H1 (cell line): Measurements from ENCODE around the gene SCRN3. TPM values are rescaled to one million over a fixed set of nuclear protein-coding genes. Genes with fewer than 3 reads are reported as not detected.

ENCODE experiments used
- CTCF ChIA-PET: fragments of 300-600 bp; sonication (Branson Sonifier 250); formaldehyde crosslinking; loops from one replicate; lab custom pipeline; 2021; ENCODE audit not compliant: partially characterized antibody; lab: Charles Lee
- POLR2A ChIA-PET: fragments of 300-600 bp; sonication (Branson Sonifier 250); formaldehyde crosslinking; loops from one replicate; lab custom pipeline; 2021; ENCODE audit warnings: inconsistent platforms; ENCODE audit not compliant: partially characterized antibody; lab: Charles Lee
- DNase-seq, 2 experiments: peaks; one replicate each; pipeline versions ENCODE4 v3.0.0 to v3.0.0-alpha.2; 2010 to 2022; ENCODE audit warnings: low spot score in 2 of 2, low read depth in 1 of 2, mixed read lengths in 1 of 2
- FAIRE-seq: peaks from 2 replicates; lab custom pipeline; 2011; peaks lifted over from hg19 to GRCh38; lab: Jason Lieb, UNC
- H2AFZ ChIP-seq: 2 replicates; pipeline ENCODE4 v1.8.1; 2012; ENCODE audit warnings: low read length, inconsistent platforms
- H2AK5ac ChIP-seq: 2 replicates; pipeline ENCODE4 v1.6.1; 2013; ENCODE audit warnings: low read depth, low read length
- H2BK120ac ChIP-seq: replicated peaks from 2 replicates; pipeline ENCODE3; 2013; ENCODE audit warnings: low read depth, low read length, inconsistent platforms
- H2BK12ac ChIP-seq: 2 replicates; pipeline ENCODE4 v1.6.1; 2013; ENCODE audit warnings: low read depth, low read length
- H2BK15ac ChIP-seq: 2 replicates; pipeline ENCODE4 v1.6.1; 2013; ENCODE audit warnings: low read length
- H2BK20ac ChIP-seq: 2 replicates; pipeline ENCODE4 v1.6.1; 2013; ENCODE audit warnings: low read length
- H2BK5ac ChIP-seq: 2 replicates; pipeline ENCODE4 v1.6.1; 2013; ENCODE audit warnings: low read depth, low read length
- H3K14ac ChIP-seq: 2 replicates; pipeline ENCODE4 v1.6.1; 2013; ENCODE audit warnings: inconsistent platforms; ENCODE audit not compliant: insufficient read length
- H3K18ac ChIP-seq: 2 replicates; pipeline ENCODE4 v1.6.1; 2013; ENCODE audit warnings: low read length; ENCODE audit errors: extremely low read depth
- H3K23ac ChIP-seq: 2 replicates; pipeline ENCODE4 v1.6.1; 2013; ENCODE audit warnings: inconsistent platforms; ENCODE audit not compliant: insufficient read length
- H3K23me2 ChIP-seq: 2 replicates; pipeline ENCODE4 v1.6.1; 2013; ENCODE audit warnings: low read depth, low read length
- H3K27ac ChIP-seq: 2 replicates; pipeline ENCODE4 v1.6.1; 2011; ENCODE audit warnings: low read depth, low read length, inconsistent platforms
- H3K27me3 ChIP-seq, 4 experiments: replicated peaks in 1 of 4; 1 replicate in 1 of 4; 2 replicates in 3 of 4; pipeline versions ENCODE4 v1.6.1 to v1.8.1; 2011 to 2013; ENCODE audit warnings: low read length in 3 of 4, mild to moderate bottlenecking in 3 of 4, inconsistent platforms in 2 of 4, mixed read lengths in 2 of 4, moderate library complexity in 1 of 4; ENCODE audit not compliant: control insufficient read depth in 3 of 4, insufficient read depth in 3 of 4; ENCODE audit errors: extremely low read depth in 1 of 4
- H3K36me3 ChIP-seq, 4 experiments: 2 replicates each; pipeline versions ENCODE4 v1.6.1 to v1.8.1; 2011 to 2013; ENCODE audit warnings: mild to moderate bottlenecking in 4 of 4, low read length in 3 of 4, moderate library complexity in 2 of 4, control low read depth in 1 of 4, inconsistent platforms in 1 of 4; ENCODE audit not compliant: insufficient read depth in 4 of 4, control insufficient read depth in 2 of 4
- H3K4ac ChIP-seq: replicated peaks from 2 replicates; pipeline ENCODE3; 2013; ENCODE audit warnings: low read length, low read depth, mixed read lengths, inconsistent platforms; ENCODE audit not compliant: insufficient read length
- H3K4me1 ChIP-seq, 4 experiments: replicated peaks in 1 of 4; 1 replicate in 1 of 4; 2 replicates in 3 of 4; pipeline versions ENCODE4 v1.6.1 to v1.8.1; 2011 to 2013; ENCODE audit warnings: low read length in 3 of 4, inconsistent platforms in 2 of 4, mixed read lengths in 1 of 4; ENCODE audit not compliant: insufficient read depth in 4 of 4, control insufficient read depth in 3 of 4
- H3K4me2 ChIP-seq, 2 experiments: 2 replicates each; pipeline versions ENCODE4 v1.6.1 to v1.8.1; 2011 to 2013; ENCODE audit warnings: low read depth in 2 of 2, low read length in 2 of 2, control low read depth in 1 of 2, inconsistent platforms in 1 of 2, mild to moderate bottlenecking in 1 of 2; ENCODE audit not compliant: insufficient read depth in 1 of 2
- H3K4me3 ChIP-seq, 4 experiments: fragments of 200-600, 300-600 bp in 1 of 4; sonication (generic), shearing (Covaris generic), sonication (Bioruptor Twin) in 1 of 4; 2 replicates each; pipeline versions ENCODE4 v1.5.1 to v1.8.1; 2011 to 2016; ENCODE audit warnings: low read length in 4 of 4, low read depth in 3 of 4, control low read depth in 2 of 4, inconsistent platforms in 2 of 4, mild to moderate bottlenecking in 2 of 4, mixed read lengths in 1 of 4, moderate library complexity in 1 of 4; ENCODE audit not compliant: insufficient read depth in 2 of 4; ENCODE audit errors: extremely low read depth in 1 of 4
- H3K56ac ChIP-seq: replicated peaks from 2 replicates; pipeline ENCODE3; 2013; ENCODE audit warnings: low read depth, mild to moderate bottlenecking, mixed read lengths, low read length, inconsistent platforms; ENCODE audit not compliant: insufficient read length
- H3K79me1 ChIP-seq: 2 replicates; pipeline ENCODE4 v1.6.1; 2013; ENCODE audit warnings: low read depth, low read length, control low read depth
- H3K79me2 ChIP-seq, 2 experiments: 2 replicates each; pipeline versions ENCODE4 v1.6.1 to v1.8.1; 2012 to 2013; ENCODE audit warnings: low read length in 2 of 2, mild to moderate bottlenecking in 2 of 2, inconsistent platforms in 1 of 2; ENCODE audit not compliant: insufficient read depth in 2 of 2, control insufficient read depth in 1 of 2
- H3K9ac ChIP-seq, 4 experiments: replicated peaks in 1 of 4; 1 replicate in 1 of 4; 2 replicates in 3 of 4; pipeline versions ENCODE4 v1.6.1 to v1.8.1; 2011 to 2013; ENCODE audit warnings: low read depth in 3 of 4, low read length in 3 of 4, control low read depth in 2 of 4, mild to moderate bottlenecking in 2 of 4, moderate library complexity in 2 of 4, inconsistent platforms in 1 of 4; ENCODE audit errors: extremely low read depth in 1 of 4
- H3K9me3 ChIP-seq, 2 experiments: 2 replicates each; pipeline versions ENCODE4 v1.6.1 to v1.8.1; 2012 to 2013; ENCODE audit warnings: mild to moderate bottlenecking in 2 of 2, moderate library complexity in 2 of 2, control low read depth in 1 of 2, inconsistent platforms in 1 of 2, low read depth in 1 of 2, low read length in 1 of 2, mixed read lengths in 1 of 2; ENCODE audit not compliant: insufficient read depth in 2 of 2
- H4K20me1 ChIP-seq, 2 experiments: replicated peaks in 1 of 2; 2 replicates each; pipeline versions ENCODE3 to v1.8.1; 2011 to 2013; ENCODE audit warnings: inconsistent platforms in 2 of 2, low read length in 2 of 2, mild to moderate bottlenecking in 1 of 2; ENCODE audit not compliant: insufficient read depth in 2 of 2, control insufficient read depth in 1 of 2
- H4K5ac ChIP-seq: 2 replicates; pipeline ENCODE4 v1.6.1; 2013; ENCODE audit warnings: low read length, low read depth, mixed read lengths, inconsistent platforms; ENCODE audit not compliant: insufficient read length
- H4K8ac ChIP-seq: 2 replicates; pipeline ENCODE4 v1.8.0; 2013; ENCODE audit warnings: mild to moderate bottlenecking, moderate library complexity, low read length, inconsistent platforms; ENCODE audit not compliant: insufficient read depth; ENCODE audit errors: extremely low read depth
- H4K91ac ChIP-seq: replicated peaks from 2 replicates; pipeline ENCODE3; 2013; ENCODE audit warnings: low read length, mixed read lengths, inconsistent platforms; ENCODE audit not compliant: insufficient read length
- CBX5 ChIP-seq: fragments of 300-800, 300-1000 bp; sonication (generic); IDR thresholded peaks from 2 replicates; pipeline ENCODE4 v1.7.1; 2016; ENCODE audit warnings: antibody characterized with exemption, low read length, low read depth
- CTBP2 ChIP-seq: IDR thresholded peaks from 2 replicates; pipeline ENCODE4 v1.7.0; 2011; ENCODE audit warnings: borderline replicate concordance, mild to moderate bottlenecking, moderate library complexity, mixed read lengths, low read length; ENCODE audit not compliant: insufficient read depth, insufficient read length
- EZH2 ChIP-seq: fragments of 200-600 bp; sonication (generic); IDR thresholded peaks from 2 replicates; pipeline ENCODE4 v1.7.1; 2012; ENCODE audit warnings: low read depth, mild to moderate bottlenecking, moderate library complexity, low read length, inconsistent platforms; ENCODE audit not compliant: severe bottlenecking
- NRF1 ChIP-seq: IDR thresholded peaks from 2 replicates; pipeline ENCODE4 v1.6.1; 2011; ENCODE audit warnings: mild to moderate bottlenecking, low read depth, low read length, improper control_type of control experiment
- SRF ChIP-seq: IDR thresholded peaks from 2 replicates; pipeline ENCODE4 v1.6.1; 2011; ENCODE audit warnings: mild to moderate bottlenecking, low read depth, low read length, moderate library complexity
- WGBS, 2 experiments: shearing (Covaris generic) in 1 of 2; methylation state at CpG; one replicate each; pipeline versions ENCODE4 v1.1.6 to v1.1.7; 2013 to 2015; ENCODE audit warnings: low lambda C conversion rate in 2 of 2, mixed read lengths in 2 of 2, inconsistent platforms in 1 of 2, low coverage in 1 of 2, missing lambda C conversion rate in 1 of 2; ENCODE audit not compliant: insufficient replicate concordance in 2 of 2, insufficient coverage in 1 of 2, insufficient read length in 1 of 2; ENCODE audit errors: extremely low coverage in 1 of 2, missing lambda C conversion rate in 1 of 2; 5-methylcytosine and 5-hydroxymethylcytosine counted together
- polyA plus RNA-seq, 7 experiments: library from polyadenylated mRNA; depleted of rRNA in 3 of 7; stranded (reverse) in 5 of 7; unstranded in 2 of 7; fragments of >200 nt in 5 of 7; fragments of 200-250 nt in 2 of 7; gene quantifications; 1 replicate in 5 of 7; 2 replicates in 1 of 7; 4 replicates in 1 of 7; pipeline versions ENCODE4 v1.2.1 to v1.2.3, GENCODE V29; 2011 to 2013; ENCODE audit warnings: missing spikeins in 2 of 7, mixed read lengths in 2 of 7
- total RNA-seq: library from RNA; stranded (reverse); fragmentation: NEBNext Ultra II Directional; extraction: Animal tissue kit (Norgen Biotek cat#: 25700); gene quantifications from 2 replicates; pipeline ENCODE4 v1.2.1, GENCODE V29; 2021

The SCRN3 gene
- total and polyA plus RNA-seq, 2 of the 8 experiments (the other 6 are each of a cell fraction or from before 2014, with no cell fraction given), result 7.4 to 7.8 TPM

GRCh38 chr2:174383796-174384195, 11.7 kb upstream of the SCRN3 start:
- H2BK120ac ChIP-seq, result no peak overlapping the region
- no peak overlapping the region for H3K23ac ChIP-seq
- no peaks in the 10 kb centered on the region for H3K9me3 ChIP-seq
- no peaks in the 10 kb centered on the region for H3K4me1 ChIP-seq
- no peak overlapping the region for H3K4me2 ChIP-seq
- TF ChIP-seq CTBP2, result no peak
- no peak for TF ChIP-seq CBX5
- TF ChIP-seq EZH2, result no peak
- TF ChIP-seq SRF, result no peak
- TF ChIP-seq NRF1, result no peak
- H3K56ac ChIP-seq, result no peak overlapping the region
- FAIRE-seq (no peak), DNase-seq (no peak)
- H3K23me2 ChIP-seq, result no peaks in the 10 kb centered on the region
- no peak overlapping the region for H4K91ac ChIP-seq
- H3K18ac ChIP-seq, result no peak overlapping the region
- H2BK15ac ChIP-seq, result no peak overlapping the region
- no peak overlapping the region for H3K4ac ChIP-seq
- WGBS, 2 experiments, result 80% methylated on average over 1 of the region's 1 CpG; no CpG with 5 or more reads in 1 of the 2 experiments
- no peaks in the 10 kb centered on the region for H3K79me2 ChIP-seq
- no peak overlapping the region for H2AK5ac ChIP-seq
- no peak overlapping the region for H3K9ac ChIP-seq
- POLR2A ChIA-PET, result no interaction called here
- no peaks in the 10 kb centered on the region for H4K20me1 ChIP-seq
- no peak overlapping the region for H4K5ac ChIP-seq
- no peak overlapping the region for H3K27ac ChIP-seq
- peaks cover 2 to 24% (median 6%) of the 10 kb centered on the region in 4 experiments; a peak in 5 of 8 replicates for H3K36me3 ChIP-seq
- no peak overlapping the region for H4K8ac ChIP-seq
- no peak overlapping the region for H2AFZ ChIP-seq
- H2BK12ac ChIP-seq, result no peak overlapping the region
- H3K79me1 ChIP-seq, result no peaks in the 10 kb centered on the region
- H3K4me3 ChIP-seq, result no peak overlapping the region
- H2BK20ac ChIP-seq, result no peak overlapping the region
- no peak overlapping the region for H2BK5ac ChIP-seq
- H3K14ac ChIP-seq, result no peak overlapping the region
- CTCF ChIA-PET, result interaction anchor here (0.6 kb wide), 1 partner anchor 238 kb away, joined by 3 read pairs; no protein-coding TSS in a partner anchor
- H3K27me3 ChIP-seq, result no peaks in the 10 kb centered on the region
